GM18858 (cell line): Measurements from ENCODE around the gene ZNF653.
"Not testable (repeated sequence)": the region's sequence is repeated elsewhere in the genome, so short reads cannot be mapped to it uniquely, and the experiment has no call there.

Experiments
- ATAC-seq: cut with Tn5 transposase; IDR thresholded peaks from one replicate; pipeline ENCODE4 v1.9.1; 2021; ENCODE audit not compliant: unreplicated experiment

Gene ZNF653

GRCh38 chr19:11458236-11458900 is 47.3 kb downstream of the ZNF653 start:
- ATAC-seq: no peak

- ATAC-seq: no peak
Measured at GRCh38 chr19:11457831-11458230, 47.8 kb downstream of the ZNF653 start.

GRCh38 chr19:11457115-11457514 is 48.5 kb downstream of the ZNF653 start:
- ATAC-seq: no peak

GRCh38 chr19:11456659-11457058 is 49.0 kb downstream of the ZNF653 start:
- ATAC-seq: no peak

- not testable (repeated sequence) for ATAC-seq
Measured at GRCh38 chr19:11455233-11455554, 50.4 kb downstream of the ZNF653 start.

- ATAC-seq: no peak
Measured at GRCh38 chr19:11453468-11454341, 51.9 kb downstream of the ZNF653 start.

- no peak for ATAC-seq
Measured at GRCh38 chr19:11452620-11453310, 52.9 kb downstream of the ZNF653 start.

GRCh38 chr19:11451871-11452619 is 53.6 kb downstream of the ZNF653 start:
- ATAC-seq: no peak

GRCh38 chr19:11451327-11451870 is 54.2 kb downstream of the ZNF653 start:
- no peak for ATAC-seq

GRCh38 chr19:11450570-11451326 is 54.9 kb downstream of the ZNF653 start:
- ATAC-seq: no peak

- ATAC-seq: no peak
Measured at GRCh38 chr19:11448923-11449554, 56.6 kb downstream of the ZNF653 start.

- no peak for ATAC-seq
Measured at GRCh38 chr19:11448410-11448809, 57.2 kb downstream of the ZNF653 start.

GRCh38 chr19:11447347-11448262 is 58.0 kb downstream of the ZNF653 start:
- ATAC-seq: no peak

GRCh38 chr19:11446652-11447301 is 58.9 kb downstream of the ZNF653 start:
- ATAC-seq: no peak

- no peak for ATAC-seq
Measured at GRCh38 chr19:11446271-11446651, 59.4 kb downstream of the ZNF653 start.

- no peak for ATAC-seq
Measured at GRCh38 chr19:11445141-11445540, 60.5 kb downstream of the ZNF653 start.

- ATAC-seq: no peak
Measured at GRCh38 chr19:11444059-11444458, 61.6 kb downstream of the ZNF653 start.

GRCh38 chr19:11437955-11438354 is 67.7 kb downstream of the ZNF653 start:
- ATAC-seq: no peak
